ENCODE measurements around the gene SNTB2. TPM values are rescaled to one million over a fixed set of nuclear protein-coding genes. Genes with fewer than 3 reads are reported as not detected.

Gene SNTB2
- total and polyA plus RNA-seq, 2 of the 4 experiments (the other 2 are of a cell fraction): 23.5 to 47.5 TPM

- H3K23ac ChIP-seq (ENCODE audit: low read depth, low read length): peak overlapping the region; percentile 60
- H3K27ac ChIP-seq (ENCODE audit: insufficient read depth, low read length): peak overlapping the region; percentile 34; the same call in 1 of the 2 replicates
- dilution Hi-C loops (cut with HindIII; ENCODE audit: low sequenced_read_pairs, unreplicated experiment) (no loop called here), intact Hi-C loops (cut with micrococcal nuclease) (no loop called here), in situ Hi-C loops (cut with MboI; ENCODE audit: low sequenced_read_pairs) (no loop called here)
- TF ChIP-seq POLR2A (IDR thresholded peaks at IDR 0.05; ENCODE audit: low read depth, low read length): no peak
- no peak overlapping the region for H3K56ac ChIP-seq (ENCODE audit: extremely low read depth, insufficient read depth, low read length)
- peak overlapping the region; percentile 76; the same call in 1 of the 2 replicates for H3K4ac ChIP-seq (ENCODE audit: low read depth, low read length)
- peaks cover 13% of the 10 kb centered on the region for H3K4me1 ChIP-seq (ENCODE audit: control insufficient read depth, insufficient read depth, low read length)
- BruUV-seq (replicated peaks): no TSS peak
- ChIA-PET POLR2A (ENCODE audit: unreplicated experiment) (interaction anchor here (0.8 to 1.3 kb wide), 2 partner anchors 9 to 145 kb away, joined by 3 to 4 read pairs; no protein-coding TSS in a partner anchor), CTCF (interaction anchor here (0.6 to 3.2 kb wide), 4 partner anchors 17 to 704 kb away, joined by 3 to 17 read pairs (median 4); no protein-coding TSS in a partner anchor)
- H2AK9ac ChIP-seq (replicated peaks; ENCODE audit: low read depth, low read length, poor library complexity): no peak overlapping the region
- H3K9me1 ChIP-seq (ENCODE audit: insufficient read depth, low read length): peaks cover 8% of the 10 kb centered on the region; the same call in 1 of the 2 replicates
- H3K9ac ChIP-seq (ENCODE audit: low read depth, low read length): no peak overlapping the region
- peak; percentile 19 for ATAC-seq (ENCODE audit: low read depth)
- H2BK15ac ChIP-seq (ENCODE audit: low read depth, low read length): 0 out of 3 replicates have a peak overlapping the region, but pooled peaks have one; percentile 24
- peak overlapping the region in 1 of 2 experiments; percentile 70; a peak in 2 of 4 replicates for H4K8ac ChIP-seq (ENCODE audit: low read depth in 2 of 2, low read length in 2 of 2)
- peak overlapping the region; percentile 11; the same call in 1 of the 2 replicates for H3K18ac ChIP-seq (ENCODE audit: low read depth, low read length)
- H3K4me3 ChIP-seq (ENCODE audit: insufficient read depth, low read depth, low read length): no peak overlapping the region
- peak overlapping the region; percentile 65; the same call in 1 of the 2 replicates for H3K4me2 ChIP-seq (ENCODE audit: low read depth, low read length)
- peaks cover 0 to 30% of the 10 kb centered on the region in 2 experiments; a peak in 3 of 4 replicates for H3K79me1 ChIP-seq (ENCODE audit: low read depth in 1 of 2, low read length in 2 of 2)
- H4K5ac ChIP-seq (ENCODE audit: low read depth, low read length): no peak overlapping the region
- no peaks in the 10 kb centered on the region for H3K27me3 ChIP-seq (ENCODE audit: control insufficient read depth, insufficient read depth, low read length)
- H3K9me3 ChIP-seq (ENCODE audit: control insufficient read depth, insufficient read depth, low read length): no peaks in the 10 kb centered on the region
- H4K91ac ChIP-seq (ENCODE audit: insufficient read depth, low read depth, low read length): no peak overlapping the region
- peak overlapping the region; percentile 82 for H2BK120ac ChIP-seq (ENCODE audit: low read depth, low read length)
- peak overlapping the region; percentile 90 for H2BK5ac ChIP-seq (ENCODE audit: low read depth, low read length, poor library complexity, severe bottlenecking)
- no peak overlapping the region for H2AFZ ChIP-seq (replicated peaks; ENCODE audit: low read length, poor library complexity)
- peak; percentile 65 for DNase-seq
- no CpG with 5 or more reads among the region's 7 CpGs for WGBS, 2 experiments (ENCODE audit: extremely low coverage in 2 of 2, insufficient read length in 1 of 2)
- H3K14ac ChIP-seq (replicated peaks; ENCODE audit: low read depth, low read length): peak overlapping the region; percentile 34; the same call in 1 of the 2 replicates
- peak overlapping the region; percentile 94 for H2AK5ac ChIP-seq (ENCODE audit: low read depth, low read length)
- H2BK20ac ChIP-seq (ENCODE audit: low read depth, low read length): peak overlapping the region; percentile 67
- peaks cover 13% of the 10 kb centered on the region for H4K20me1 ChIP-seq (ENCODE audit: insufficient read depth, low read length)
- H3K36me3 ChIP-seq (ENCODE audit: control insufficient read depth, insufficient read depth, low read length): peaks cover 30% of the 10 kb centered on the region
Observed at GRCh38 chr16:69166946-69167930, 19.7 kb upstream of the SNTB2 start.

Measured in IMR-90 (cell line).